ENCODE measurements around the gene LLPH. TPM values are rescaled to one million over a fixed set of nuclear protein-coding genes. Genes with fewer than 3 reads are reported as not detected.
A peak's percentile ranks its signal among the peaks of the same experiment; 100 is the strongest.

LLPH gene
- total RNA-seq, 2 experiments from 2014 or later, result 35.9 to 39.1 TPM

GRCh38 chr12:66162701-66163100 lies 32.2 kb upstream of the LLPH start:
- H3K9me3 Mint-ChIP-seq (ENCODE audit: insufficient read depth), result peaks cover 21% of the 10 kb centered on the region
- H3K4me1 Mint-ChIP-seq (ENCODE audit: low read depth), result peaks cover 22% of the 10 kb centered on the region
- ChIA-PET CTCF (no interaction called here), POLR2A (no interaction called here)
- DNase-seq, result no peak
- H3K36me3 Mint-ChIP-seq (ENCODE audit: low read depth), result peaks cover 65% of the 10 kb centered on the region
- H3K27ac Mint-ChIP-seq, result no peak overlapping the region
- no peak overlapping the region for H3K4me3 Mint-ChIP-seq
- no peak for ATAC-seq
- H3K27me3 Mint-ChIP-seq (ENCODE audit: low read depth), result no peaks in the 10 kb centered on the region

GRCh38 chr12:66160704-66161103 lies 30.2 kb upstream of the LLPH start:
- CTCF ChIA-PET, result interaction anchor here (1.2 to 1.8 kb wide), 2 partner anchors 16 to 118 kb away, joined by 5 to 6 read pairs; no protein-coding TSS in a partner anchor
- H3K4me1 Mint-ChIP-seq (ENCODE audit: low read depth), result peaks cover 14% of the 10 kb centered on the region
- H3K36me3 Mint-ChIP-seq (ENCODE audit: low read depth), result peaks cover 55% of the 10 kb centered on the region
- no peak for DNase-seq
- H3K4me3 Mint-ChIP-seq, result no peak overlapping the region
- H3K9me3 Mint-ChIP-seq (ENCODE audit: insufficient read depth), result peaks cover 13% of the 10 kb centered on the region
- POLR2A ChIA-PET, result interaction anchor here (0.7 to 1.6 kb wide), 2 partner anchors 28 to 30 kb away, joined by 3 to 7 read pairs; partner anchors contain the start of gene LLPH
- no peak for ATAC-seq
- H3K27me3 Mint-ChIP-seq (ENCODE audit: low read depth), result no peaks in the 10 kb centered on the region
- no peak overlapping the region for H3K27ac Mint-ChIP-seq

- Mint-ChIP-seq H3K4me1 (ENCODE audit: low read depth) (peaks cover 2% of the 10 kb centered on the region), H3K27me3 (ENCODE audit: low read depth) (no peaks in the 10 kb centered on the region), H3K36me3 (ENCODE audit: low read depth) (peaks cover 40% of the 10 kb centered on the region), H3K27ac (no peak overlapping the region), H3K4me3 (no peak overlapping the region), H3K9me3 (ENCODE audit: insufficient read depth) (no peaks in the 10 kb centered on the region)
- ChIA-PET POLR2A (interaction anchor here (1.9 to 2.9 kb wide), 2 partner anchors 10 to 28 kb away, joined by 4 to 25 read pairs; partner anchors contain the start of genes LLPH and TMBIM4), CTCF (interaction anchor here (0.8 to 1.3 kb wide), 2 partner anchors 14 to 111 kb away, joined by 3 to 5 read pairs; no protein-coding TSS in a partner anchor)
- ATAC-seq, result no peak
- no peak for DNase-seq
Observed at GRCh38 chr12:66159123-66159522, 28.6 kb upstream of the LLPH start.

- ATAC-seq, result no peak
- POLR2A ChIA-PET, result no interaction called here
- Mint-ChIP-seq H3K9me3 (ENCODE audit: insufficient read depth) (no peaks in the 10 kb centered on the region), H3K36me3 (ENCODE audit: low read depth) (peaks cover 24% of the 10 kb centered on the region), H3K4me3 (no peak overlapping the region), H3K4me1 (ENCODE audit: low read depth) (no peaks in the 10 kb centered on the region), H3K27me3 (ENCODE audit: low read depth) (no peaks in the 10 kb centered on the region), H3K27ac (no peak overlapping the region)
- CTCF ChIA-PET, result no interaction called here
- DNase-seq, result no peak
Observed at GRCh38 chr12:66156654-66157053, 26.1 kb upstream of the LLPH start.

- ChIA-PET CTCF (no interaction called here), POLR2A (no interaction called here)
- no peak overlapping the region for H3K4me3 Mint-ChIP-seq
- DNase-seq (no peak), ATAC-seq (no peak)
- no peaks in the 10 kb centered on the region for H3K27me3 Mint-ChIP-seq (ENCODE audit: low read depth)
- no peaks in the 10 kb centered on the region for H3K9me3 Mint-ChIP-seq (ENCODE audit: insufficient read depth)
- no peak overlapping the region for H3K27ac Mint-ChIP-seq
- peaks cover 29% of the 10 kb centered on the region for H3K36me3 Mint-ChIP-seq (ENCODE audit: low read depth)
- no peaks in the 10 kb centered on the region for H3K4me1 Mint-ChIP-seq (ENCODE audit: low read depth)
Observed at GRCh38 chr12:66154776-66155175, 24.2 kb upstream of the LLPH start.

GRCh38 chr12:66152732-66153131 lies 22.2 kb upstream of the LLPH start:
- Mint-ChIP-seq H3K27me3 (ENCODE audit: low read depth) (no peaks in the 10 kb centered on the region), H3K4me1 (ENCODE audit: low read depth) (no peaks in the 10 kb centered on the region), H3K9me3 (ENCODE audit: insufficient read depth) (no peaks in the 10 kb centered on the region), H3K36me3 (ENCODE audit: low read depth) (peaks cover 22% of the 10 kb centered on the region), H3K27ac (no peak overlapping the region), H3K4me3 (no peak overlapping the region)
- ATAC-seq (no peak), DNase-seq (no peak)
- CTCF ChIA-PET, result interaction anchor here (1.2 kb wide), 1 partner anchor 16 kb away, joined by 4 read pairs; the partner anchor contains the start of gene TMBIM4
- POLR2A ChIA-PET, result interaction anchor here (0.7 kb wide), 1 partner anchor 16 kb away, joined by 3 read pairs; no protein-coding TSS in a partner anchor

- no peaks in the 10 kb centered on the region for H3K27me3 Mint-ChIP-seq (ENCODE audit: low read depth)
- peaks cover 21% of the 10 kb centered on the region for H3K36me3 Mint-ChIP-seq (ENCODE audit: low read depth)
- peaks cover 12% of the 10 kb centered on the region for H3K4me1 Mint-ChIP-seq (ENCODE audit: low read depth)
- ATAC-seq (no peak), DNase-seq (no peak)
- no peak overlapping the region for H3K27ac Mint-ChIP-seq
- ChIA-PET POLR2A (interaction anchor here (0.8 to 1.8 kb wide), 2 partner anchors 19 to 59 kb away, joined by 3 to 5 read pairs; no protein-coding TSS in a partner anchor), CTCF (no interaction called here)
- no peak overlapping the region for H3K4me3 Mint-ChIP-seq
- H3K9me3 Mint-ChIP-seq (ENCODE audit: insufficient read depth), result no peaks in the 10 kb centered on the region
Observed at GRCh38 chr12:66149702-66150398, 19.3 kb upstream of the LLPH start.

GRCh38 chr12:66144791-66145754 lies 14.5 kb upstream of the LLPH start:
- CTCF ChIA-PET, result interaction anchor here (0.7 to 3.6 kb wide), 18 partner anchors 9 to 568 kb away, joined by 3 to 21 read pairs (median 4); partner anchors contain the start of genes LLPH and TMBIM4
- POLR2A ChIA-PET, result interaction anchor here (0.6 to 2.2 kb wide), 4 partner anchors 12 to 24 kb away, joined by 3 to 14 read pairs (median 4); partner anchors contain the start of gene LLPH
- H3K9me3 Mint-ChIP-seq (ENCODE audit: insufficient read depth), result peaks cover 23% of the 10 kb centered on the region
- no peak overlapping the region for H3K4me3 Mint-ChIP-seq
- ATAC-seq, result peak; percentile 49
- DNase-seq, result peak; percentile 28
- H3K36me3 Mint-ChIP-seq (ENCODE audit: low read depth), result peaks cover 51% of the 10 kb centered on the region
- peak overlapping the region; percentile 78 for H3K27ac Mint-ChIP-seq
- peaks cover 17% of the 10 kb centered on the region for H3K4me1 Mint-ChIP-seq (ENCODE audit: low read depth)
- no peaks in the 10 kb centered on the region for H3K27me3 Mint-ChIP-seq (ENCODE audit: low read depth)

GRCh38 chr12:66143868-66144267 lies 13.3 kb upstream of the LLPH start:
- ATAC-seq, result no peak
- peaks cover 55% of the 10 kb centered on the region for H3K36me3 Mint-ChIP-seq (ENCODE audit: low read depth)
- no peaks in the 10 kb centered on the region for H3K27me3 Mint-ChIP-seq (ENCODE audit: low read depth)
- H3K9me3 Mint-ChIP-seq (ENCODE audit: insufficient read depth), result peaks cover 25% of the 10 kb centered on the region
- DNase-seq, result no peak
- peak overlapping the region; percentile 48 for H3K27ac Mint-ChIP-seq
- ChIA-PET POLR2A (interaction anchor here (1.0 to 2.2 kb wide), 2 partner anchors 13 to 26 kb away, joined by 4 to 14 read pairs; partner anchors contain the start of genes LLPH and TMBIM4), CTCF (interaction anchor here (2.3 to 3.6 kb wide), 3 partner anchors 12 to 125 kb away, joined by 6 to 21 read pairs (median 19); partner anchors contain the start of gene LLPH)
- H3K4me3 Mint-ChIP-seq, result no peak overlapping the region
- H3K4me1 Mint-ChIP-seq (ENCODE audit: low read depth), result peaks cover 17% of the 10 kb centered on the region

- H3K4me3 Mint-ChIP-seq, result no peak overlapping the region
- H3K9me3 Mint-ChIP-seq (ENCODE audit: insufficient read depth), result peaks cover 25% of the 10 kb centered on the region
- peaks cover 17% of the 10 kb centered on the region for H3K4me1 Mint-ChIP-seq (ENCODE audit: low read depth)
- H3K36me3 Mint-ChIP-seq (ENCODE audit: low read depth), result peaks cover 58% of the 10 kb centered on the region
- H3K27me3 Mint-ChIP-seq (ENCODE audit: low read depth), result no peaks in the 10 kb centered on the region
- DNase-seq (no peak), ATAC-seq (no peak)
- H3K27ac Mint-ChIP-seq, result no peak overlapping the region
- ChIA-PET POLR2A (interaction anchor here (1.0 kb wide), 1 partner anchor 27 kb away, joined by 4 read pairs; the partner anchor contains the start of gene TMBIM4), CTCF (interaction anchor here (3.4 to 3.6 kb wide), 2 partner anchors 11 to 126 kb away, joined by 19 to 21 read pairs; partner anchors contain the start of gene LLPH)
Observed at GRCh38 chr12:66142826-66143225, 12.3 kb upstream of the LLPH start.

GRCh38 chr12:66141299-66141698 lies 10.7 kb upstream of the LLPH start:
- Mint-ChIP-seq H3K9me3 (ENCODE audit: insufficient read depth) (peaks cover 25% of the 10 kb centered on the region), H3K4me3 (no peak overlapping the region), H3K36me3 (ENCODE audit: low read depth) (peaks cover 69% of the 10 kb centered on the region), H3K27ac (no peak overlapping the region), H3K27me3 (ENCODE audit: low read depth) (no peaks in the 10 kb centered on the region), H3K4me1 (ENCODE audit: low read depth) (peaks cover 17% of the 10 kb centered on the region)
- ATAC-seq, result no peak
- no peak for DNase-seq
- ChIA-PET CTCF (no interaction called here), POLR2A (interaction anchor here (0.9 kb wide), 1 partner anchor 11 kb away, joined by 3 read pairs; the partner anchor contains the start of gene LLPH)
